Skeletal muscle satellite cell (primary cell): ENCODE data around the gene POLR2C.

Source experiments
- H3K27me3 ChIP-seq: 2 replicates; pipeline ENCODE4 v1.7.0; 2013; ENCODE audit warnings: low read length; ENCODE audit not compliant: control insufficient read depth, insufficient read depth
- H3K36me3 ChIP-seq: 2 replicates; pipeline ENCODE4 v1.7.0; 2013; ENCODE audit warnings: mild to moderate bottlenecking, control low read depth, low read length; ENCODE audit not compliant: insufficient read depth
- H3K4me1 ChIP-seq: 2 replicates; pipeline ENCODE4 v1.7.0; 2013; ENCODE audit warnings: low read length; ENCODE audit not compliant: control insufficient read depth, insufficient read depth
- H3K4me2 ChIP-seq: 2 replicates; pipeline ENCODE4 v1.7.0; 2013; ENCODE audit warnings: mild to moderate bottlenecking, low read length
- H3K4me3 ChIP-seq: 2 replicates; pipeline ENCODE4 v1.7.0; 2013; ENCODE audit warnings: low read length
- H3K9ac ChIP-seq: 2 replicates; pipeline ENCODE4 v1.7.0; 2013; ENCODE audit warnings: mild to moderate bottlenecking, low read depth, low read length, moderate library complexity
- H3K9me3 ChIP-seq: replicated peaks from 2 replicates; pipeline ENCODE4 v1.7.0; 2013; ENCODE audit warnings: mild to moderate bottlenecking, control low read depth, low read length

Gene POLR2C

DNA sequence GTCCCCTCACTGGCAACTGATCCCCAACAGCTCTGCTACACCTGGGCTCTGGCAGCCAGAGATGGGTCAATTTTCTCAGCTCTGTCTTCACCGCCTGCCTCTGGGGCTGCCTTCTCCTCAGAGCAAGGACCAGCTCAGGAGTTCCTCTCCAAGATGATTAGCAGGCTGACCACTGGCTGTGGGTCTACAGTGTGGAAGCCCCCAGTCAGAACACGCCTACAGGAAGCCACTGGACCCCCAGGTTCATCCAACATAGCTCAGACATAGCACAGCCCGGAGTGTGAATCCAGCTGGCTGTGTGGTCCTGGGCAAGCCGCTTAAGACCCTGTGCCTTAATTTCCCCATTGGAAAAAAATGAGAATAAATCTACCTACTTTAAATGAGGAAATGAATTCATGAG is 18.9 kb downstream of the POLR2C start:
- no peak overlapping the region for H3K9ac ChIP-seq
- peaks cover 35% of the 10 kb centered on the region for H3K4me1 ChIP-seq
- H3K36me3 ChIP-seq = no peaks in the 10 kb centered on the region
- H3K27me3 ChIP-seq = no peaks in the 10 kb centered on the region
- H3K4me2 ChIP-seq = no peak overlapping the region
- H3K9me3 ChIP-seq = no peaks in the 10 kb centered on the region
- H3K4me3 ChIP-seq = no peak overlapping the region

DNA sequence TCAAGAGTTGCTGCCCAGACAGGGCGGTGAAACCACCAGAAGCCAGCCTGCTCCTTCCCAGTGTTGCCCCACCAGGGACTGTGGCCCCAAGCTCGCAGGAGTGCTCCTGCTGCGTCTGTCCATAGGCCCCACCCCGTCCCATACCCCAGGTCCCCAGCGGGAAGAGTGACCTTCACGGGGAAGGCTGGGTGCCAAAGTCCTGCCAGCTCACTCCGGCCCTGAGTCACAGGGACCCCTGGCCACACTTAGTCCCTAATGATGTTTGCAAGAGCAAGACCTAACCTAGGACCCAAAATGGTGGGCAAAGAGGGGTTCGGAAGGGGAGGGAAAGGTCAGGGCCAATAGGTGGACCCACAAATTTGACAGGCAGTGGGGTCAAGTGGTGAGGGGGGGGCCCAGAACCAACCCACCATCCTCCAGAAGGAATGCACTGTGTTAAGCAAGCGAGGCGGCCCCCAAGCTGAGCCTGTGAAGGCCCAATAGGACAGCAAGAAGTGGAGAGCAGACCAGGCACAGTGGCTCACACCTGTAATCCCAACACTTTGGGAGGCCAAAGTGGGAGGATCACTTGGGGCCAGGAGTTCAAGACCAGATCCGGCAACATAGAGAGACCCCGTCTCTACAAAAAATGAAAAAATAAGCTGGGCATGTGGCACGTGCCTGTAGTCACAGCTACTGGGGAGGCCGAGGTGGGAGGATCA is 20.5 kb downstream of the POLR2C start:
- H3K4me3 ChIP-seq = no peak overlapping the region

DNA sequence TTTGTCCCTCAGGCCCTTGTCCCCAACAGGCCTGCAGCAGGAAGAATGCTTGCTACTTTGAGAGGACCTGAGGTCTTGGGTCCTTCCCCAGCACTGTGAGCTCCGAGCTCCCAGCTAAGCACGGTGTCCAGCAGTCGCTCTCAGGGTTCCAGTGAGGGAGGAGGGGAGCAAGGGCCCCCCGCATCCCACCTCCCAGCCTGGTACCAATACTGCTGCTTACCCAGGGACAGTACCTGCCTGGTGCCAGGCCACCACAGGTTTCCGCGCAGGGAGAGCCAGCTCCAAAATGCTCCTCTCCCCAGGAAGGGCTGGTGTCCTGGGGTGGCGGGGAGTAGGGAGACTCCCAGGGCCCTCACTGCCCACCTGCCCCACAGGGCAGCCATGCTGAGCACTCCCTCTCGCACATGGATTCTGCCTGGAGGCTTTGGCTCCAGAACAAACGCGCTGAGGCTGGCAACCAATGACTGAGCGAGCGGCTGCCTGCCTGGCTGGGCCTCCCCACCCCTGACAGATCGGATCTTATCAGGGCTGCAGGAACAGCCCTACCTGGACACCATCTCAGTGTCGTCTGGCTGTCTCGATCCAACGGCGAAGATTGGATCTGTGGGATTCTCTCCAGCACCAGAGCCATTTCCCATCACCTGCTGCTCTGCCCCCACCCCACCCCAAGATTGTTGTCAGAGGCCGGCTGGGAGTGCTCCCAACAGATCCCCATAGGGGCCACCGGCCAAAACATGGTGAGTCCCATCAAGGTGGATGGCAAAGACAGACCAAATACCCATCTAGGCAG is 21.4 kb downstream of the POLR2C start:
- H3K9me3 ChIP-seq = no peaks in the 10 kb centered on the region
- H3K27me3 ChIP-seq = no peaks in the 10 kb centered on the region
- H3K36me3 ChIP-seq = no peaks in the 10 kb centered on the region
- no peak overlapping the region for H3K9ac ChIP-seq
- no peak overlapping the region for H3K4me3 ChIP-seq
- H3K4me1 ChIP-seq = peaks cover 36% of the 10 kb centered on the region
- no peak overlapping the region for H3K4me2 ChIP-seq

More for the DNA sequence above, 20.5 kb downstream of the POLR2C start:
- no peaks in the 10 kb centered on the region for H3K27me3 ChIP-seq
- H3K4me2 ChIP-seq = no peak overlapping the region
- H3K9me3 ChIP-seq = no peaks in the 10 kb centered on the region
- peaks cover 44% of the 10 kb centered on the region for H3K4me1 ChIP-seq
- H3K36me3 ChIP-seq = no peaks in the 10 kb centered on the region
- H3K9ac ChIP-seq = no peak overlapping the region

DNA sequence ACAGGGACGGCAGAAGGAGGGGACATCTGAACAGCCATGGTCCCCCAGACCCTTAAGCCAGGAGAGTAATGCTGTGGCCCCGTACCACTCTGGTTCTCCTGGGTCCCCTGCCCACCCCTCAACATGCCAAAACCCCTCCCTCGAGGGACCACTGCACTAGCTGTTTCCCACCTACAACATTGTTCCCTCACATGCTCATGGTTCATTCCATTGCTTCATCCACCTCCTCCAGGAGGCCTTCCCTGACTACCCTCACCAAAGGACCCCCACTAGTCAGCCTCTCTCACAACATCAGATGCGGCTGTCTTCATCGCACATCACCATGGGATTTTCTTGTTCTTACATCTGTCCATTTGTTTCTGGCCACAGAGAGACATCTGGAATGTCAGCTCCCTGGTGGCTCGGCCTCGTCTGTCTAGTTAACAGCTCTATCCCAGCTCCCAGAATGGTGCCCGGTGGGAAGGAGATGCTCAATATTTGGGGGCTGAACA is 22.1 kb downstream of the POLR2C start:
- H3K27me3 ChIP-seq = no peaks in the 10 kb centered on the region

DNA sequence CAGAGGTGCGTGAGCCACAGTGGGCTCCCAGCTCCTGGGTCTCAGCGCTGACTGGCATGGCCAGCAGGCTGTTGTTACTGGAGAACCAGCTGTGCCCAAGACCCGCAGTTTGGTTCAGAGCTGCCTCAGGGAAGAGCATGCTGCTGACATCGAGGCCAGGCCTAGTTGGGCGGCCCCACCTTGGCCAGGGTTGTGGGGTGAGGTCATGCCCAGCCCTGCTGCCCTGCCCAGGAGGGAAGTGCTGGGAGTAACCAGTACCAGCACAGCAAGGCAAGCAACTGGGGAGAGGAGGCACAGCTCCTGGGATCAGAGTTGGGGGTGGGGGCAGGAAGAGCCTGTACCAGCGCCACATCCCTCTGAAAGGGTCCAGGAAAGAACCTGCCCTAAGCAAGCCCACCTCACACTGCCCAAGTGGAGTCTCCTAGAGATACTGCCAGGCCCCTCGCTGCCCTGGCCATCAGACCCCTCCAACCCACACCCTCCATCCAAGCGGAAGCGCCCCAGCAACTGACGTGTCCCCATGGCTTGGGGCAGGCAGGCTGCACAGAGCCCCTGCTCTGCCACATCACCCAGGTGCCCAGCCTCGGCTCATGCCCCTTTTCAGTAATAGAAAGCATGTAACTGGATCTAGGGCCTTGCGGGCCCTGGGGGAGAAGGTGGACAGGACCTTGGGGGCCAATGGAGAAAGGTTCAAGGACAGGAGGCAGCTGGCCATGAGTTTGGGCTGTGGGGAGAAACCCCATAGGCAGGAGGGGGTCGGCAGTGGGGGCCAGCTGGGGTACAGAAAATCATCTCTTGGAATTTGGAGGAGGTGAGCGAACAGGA is 22.8 kb downstream of the POLR2C start:
- Histone ChIP-seq H3K4me3 (peak overlapping the region; percentile 98), H3K27me3 (peaks cover 1% of the 10 kb centered on the region), H3K4me1 (peaks cover 22% of the 10 kb centered on the region), H3K4me2 (peak overlapping the region; percentile 99), H3K9me3 (no peaks in the 10 kb centered on the region), H3K36me3 (no peaks in the 10 kb centered on the region), H3K9ac (peak overlapping the region; percentile 89)

More for the DNA sequence above, 22.1 kb downstream of the POLR2C start:
- Histone ChIP-seq H3K36me3 (no peaks in the 10 kb centered on the region), H3K4me3 (no peak overlapping the region), H3K4me2 (peak overlapping the region; percentile 99), H3K9me3 (no peaks in the 10 kb centered on the region), H3K4me1 (peaks cover 30% of the 10 kb centered on the region), H3K9ac (no peak overlapping the region)

DNA sequence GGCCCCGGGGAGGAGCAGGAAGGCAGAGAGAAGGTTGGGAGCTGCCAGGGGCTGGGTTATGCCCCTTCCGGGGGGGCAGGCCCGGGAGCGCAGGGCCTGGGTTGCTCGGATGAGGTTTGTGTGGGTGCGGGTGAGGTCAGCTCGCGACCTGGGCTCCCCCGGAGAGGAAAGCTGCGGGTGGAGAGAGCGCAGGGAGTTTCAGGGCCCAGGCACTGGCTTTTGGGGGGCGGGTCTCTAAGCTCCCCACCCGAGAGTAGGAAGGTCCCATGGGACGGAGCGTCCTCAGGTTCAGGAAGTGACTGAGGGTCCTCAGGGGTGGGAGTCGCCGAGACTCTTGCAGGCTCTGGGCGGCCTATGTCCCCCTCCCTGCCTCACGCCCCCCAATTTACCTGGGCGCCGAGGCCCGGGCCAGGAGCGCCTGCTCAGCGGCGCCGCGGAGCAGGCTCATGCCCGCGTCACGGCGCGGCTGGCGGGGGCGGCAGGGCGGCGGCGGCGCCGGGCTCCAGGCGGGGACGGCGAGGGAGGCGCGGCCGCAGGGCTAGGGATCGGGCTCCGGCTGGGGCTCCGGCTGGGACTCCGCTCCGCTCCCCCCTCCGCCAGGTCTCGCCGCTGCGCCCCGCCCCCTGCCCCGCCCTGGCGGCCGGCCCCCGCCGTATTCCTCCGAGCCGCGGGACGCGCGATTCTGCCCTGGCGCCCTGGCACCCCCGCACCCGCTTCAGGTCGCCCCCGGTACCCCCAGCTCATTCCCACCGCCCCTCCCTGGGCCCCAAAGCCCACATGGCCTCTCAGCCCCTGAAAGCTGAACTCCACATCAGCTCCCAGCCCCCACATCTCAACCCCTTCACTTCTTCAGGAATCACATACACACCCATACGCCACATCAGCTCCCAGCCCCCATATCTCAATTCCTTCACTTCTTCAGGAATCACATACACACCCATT is 23.7 kb downstream of the POLR2C start, which contains the start of gene DOK4:
TSS of gene DOK4 (minus strand) at position 578 of the 942 bp plus-strand sequence. CDS start 6,986 bp downstream, outside the sequence.
- Histone ChIP-seq H3K4me1 (peaks cover 19% of the 10 kb centered on the region), H3K9me3 (no peaks in the 10 kb centered on the region), H3K4me3 (peak within 1 kb of the TSS; percentile 98), H3K9ac (peak within 1 kb of the TSS; percentile 89), H3K4me2 (peak within 1 kb of the TSS; percentile 99), H3K27me3 (peaks cover 3% of the 10 kb centered on the region), H3K36me3 (no peaks in the 10 kb centered on the region)

DNA sequence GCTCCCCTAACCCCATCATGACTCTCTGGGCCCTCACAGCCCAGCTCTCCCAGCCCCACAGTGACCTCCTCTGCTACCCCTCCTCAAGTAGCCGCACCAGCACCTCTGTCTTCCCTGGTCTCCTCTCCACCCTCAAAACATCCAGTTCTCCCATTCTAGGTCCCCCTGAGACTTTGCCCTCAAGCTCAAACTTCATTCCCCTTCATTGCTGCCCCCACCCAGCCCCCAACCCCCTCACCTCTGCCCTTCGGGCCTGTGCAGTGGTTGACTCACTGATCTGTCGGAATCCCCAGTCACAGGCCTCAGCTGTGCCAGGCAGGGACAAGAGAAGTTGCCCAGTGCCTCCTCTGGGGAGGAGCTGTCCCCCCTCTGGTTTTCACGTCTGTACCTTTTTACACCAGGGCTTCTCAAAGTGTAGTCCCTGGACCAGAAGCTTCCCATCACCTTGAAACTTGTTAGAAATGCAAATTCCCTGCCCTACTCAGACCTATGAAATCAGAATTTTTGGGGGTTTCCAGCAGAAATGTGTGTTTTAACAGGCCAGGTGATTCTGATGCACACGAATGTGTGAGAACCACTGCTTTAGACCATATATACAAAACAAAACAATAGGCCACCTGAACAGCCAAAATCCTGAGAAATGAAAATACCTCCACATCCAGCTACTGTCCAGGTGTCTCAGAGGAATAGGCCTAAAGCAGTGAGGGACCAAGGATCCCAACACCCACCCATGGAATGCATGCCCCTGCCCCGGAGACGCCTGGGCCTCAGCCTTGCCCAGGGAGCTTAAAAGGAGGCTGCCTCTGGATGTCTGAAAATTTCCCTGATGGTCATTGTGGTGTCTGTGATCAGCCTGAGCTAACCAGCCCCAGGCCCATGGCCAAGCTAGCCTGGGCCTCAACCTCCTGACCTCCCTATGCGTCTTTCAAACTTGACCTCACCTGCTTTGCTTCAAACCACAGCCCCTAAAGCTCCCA is 24.7 kb downstream of the POLR2C start:
- H3K9ac ChIP-seq = peak overlapping the region; percentile 46
- peak overlapping the region; percentile 99 for H3K4me2 ChIP-seq
- peak overlapping the region; percentile 98 for H3K4me3 ChIP-seq
- H3K27me3 ChIP-seq = peaks cover 12% of the 10 kb centered on the region
- H3K36me3 ChIP-seq = no peaks in the 10 kb centered on the region
- peaks cover 19% of the 10 kb centered on the region for H3K4me1 ChIP-seq
- no peaks in the 10 kb centered on the region for H3K9me3 ChIP-seq

DNA sequence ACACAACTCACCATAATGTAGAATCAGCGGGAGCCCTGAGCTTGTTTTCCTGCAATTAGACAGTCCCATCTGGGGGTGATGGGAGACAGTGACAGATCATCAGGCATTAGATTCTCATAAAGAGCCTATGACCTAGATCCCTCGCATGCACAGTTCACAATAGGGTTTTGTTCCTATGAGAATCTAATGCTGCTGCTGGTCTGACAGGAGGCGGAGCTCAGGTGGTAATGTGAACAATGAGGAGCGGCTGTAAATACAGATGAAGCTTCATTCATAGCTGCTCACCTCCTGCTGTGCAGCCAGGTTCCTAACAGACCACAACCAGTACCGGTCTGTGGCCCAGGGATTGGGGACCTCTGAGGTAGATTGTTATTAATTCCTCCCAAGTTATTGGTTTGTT is 26.8 kb downstream of the POLR2C start:
- Histone ChIP-seq H3K36me3 (no peaks in the 10 kb centered on the region), H3K9ac (no peak overlapping the region), H3K4me1 (peaks cover 19% of the 10 kb centered on the region)

DNA sequence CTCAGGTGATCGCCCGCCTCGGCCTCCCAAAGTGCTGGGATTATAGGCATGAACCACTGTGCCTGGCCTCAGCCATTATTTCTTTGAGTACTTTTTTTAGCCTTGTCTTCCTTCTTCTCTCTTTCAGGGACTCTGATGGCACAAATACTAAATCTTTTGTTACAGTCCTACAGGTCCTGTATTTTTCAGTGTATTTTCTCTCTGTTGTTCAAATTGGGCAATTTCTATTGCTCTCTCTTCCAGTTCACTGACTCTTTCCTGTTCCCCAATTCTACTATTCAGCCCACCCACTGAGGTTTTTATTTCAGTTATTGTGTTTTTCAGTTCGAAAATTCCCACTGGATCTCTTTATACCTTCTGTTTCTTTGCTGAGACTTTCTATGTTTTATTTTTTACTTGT is 31.3 kb downstream of the POLR2C start:
- Histone ChIP-seq H3K9ac (no peak overlapping the region), H3K4me3 (no peak overlapping the region), H3K4me1 (no peaks in the 10 kb centered on the region), H3K4me2 (no peak overlapping the region), H3K9me3 (no peaks in the 10 kb centered on the region), H3K36me3 (no peaks in the 10 kb centered on the region), H3K27me3 (peaks cover 37% of the 10 kb centered on the region)

More for the DNA sequence above, 26.8 kb downstream of the POLR2C start:
- peaks cover 16% of the 10 kb centered on the region for H3K27me3 ChIP-seq
- H3K9me3 ChIP-seq = no peaks in the 10 kb centered on the region
- H3K4me2 ChIP-seq = no peak overlapping the region
- H3K4me3 ChIP-seq = no peak overlapping the region
